Measurements from ENCODE around the gene POLD3.

Gene POLD3

DNA sequence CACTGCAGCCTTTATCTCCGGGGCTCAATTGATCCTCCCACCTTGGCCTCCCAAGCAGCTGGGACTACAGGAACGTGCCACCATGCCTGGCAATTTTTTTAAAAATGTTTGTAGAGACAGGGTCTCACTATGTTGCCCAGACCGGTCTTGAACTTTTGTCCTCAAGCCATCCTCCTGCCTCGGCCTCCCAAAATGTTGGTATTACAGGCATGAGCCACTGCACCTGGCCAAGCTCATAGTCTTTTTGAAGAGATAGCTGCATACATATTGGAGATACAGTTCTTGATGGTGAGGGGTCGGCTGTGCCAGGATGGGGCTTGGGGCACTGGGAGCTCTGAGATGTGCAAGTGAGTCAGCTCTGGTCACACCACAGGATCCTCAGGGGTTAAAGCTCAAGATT lies 85.7 kb downstream of the POLD3 start:
- TF ChIP-seq CTCF (IDR thresholded peaks at IDR 0.05; ENCODE audit: insufficient read depth, missing control alignments), result no peak
- DNase-seq (ENCODE audit: insufficient read length, low spot score), result no peak
- no peak for FAIRE-seq

- no peak for DNase-seq (ENCODE audit: insufficient read length, low spot score)
- TF ChIP-seq CTCF (IDR thresholded peaks at IDR 0.05; ENCODE audit: insufficient read depth, missing control alignments), result no peak
These were observed 86.5 kb downstream of the POLD3 start for GRCh38 chr11:74678591-74679512.

DNA sequence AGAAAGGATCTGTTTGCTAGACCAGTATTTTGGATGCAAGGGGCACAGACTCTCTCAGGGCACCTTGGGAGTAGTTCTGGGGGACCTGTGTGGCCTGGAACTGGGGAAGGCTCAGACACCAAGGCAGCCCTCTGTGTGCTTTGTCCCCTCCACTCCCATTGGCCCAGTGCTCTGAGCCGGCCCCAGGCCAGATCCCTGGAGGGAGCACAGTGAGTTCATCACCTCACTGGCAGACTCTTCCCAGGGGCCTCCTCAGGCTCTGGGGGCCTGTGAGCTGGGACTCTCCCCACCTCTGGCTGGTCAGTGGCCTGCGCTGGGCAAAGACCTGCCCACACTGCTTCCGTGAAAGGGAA lies 87.1 kb downstream of the POLD3 start:
- no peak for DNase-seq (ENCODE audit: insufficient read length, low spot score)
- FAIRE-seq, result no peak
- no peak for TF ChIP-seq CTCF (IDR thresholded peaks at IDR 0.05; ENCODE audit: insufficient read depth, missing control alignments)

More at GRCh38 chr11:74678591-74679512, 86.5 kb downstream of the POLD3 start:
- no peak for FAIRE-seq

DNA sequence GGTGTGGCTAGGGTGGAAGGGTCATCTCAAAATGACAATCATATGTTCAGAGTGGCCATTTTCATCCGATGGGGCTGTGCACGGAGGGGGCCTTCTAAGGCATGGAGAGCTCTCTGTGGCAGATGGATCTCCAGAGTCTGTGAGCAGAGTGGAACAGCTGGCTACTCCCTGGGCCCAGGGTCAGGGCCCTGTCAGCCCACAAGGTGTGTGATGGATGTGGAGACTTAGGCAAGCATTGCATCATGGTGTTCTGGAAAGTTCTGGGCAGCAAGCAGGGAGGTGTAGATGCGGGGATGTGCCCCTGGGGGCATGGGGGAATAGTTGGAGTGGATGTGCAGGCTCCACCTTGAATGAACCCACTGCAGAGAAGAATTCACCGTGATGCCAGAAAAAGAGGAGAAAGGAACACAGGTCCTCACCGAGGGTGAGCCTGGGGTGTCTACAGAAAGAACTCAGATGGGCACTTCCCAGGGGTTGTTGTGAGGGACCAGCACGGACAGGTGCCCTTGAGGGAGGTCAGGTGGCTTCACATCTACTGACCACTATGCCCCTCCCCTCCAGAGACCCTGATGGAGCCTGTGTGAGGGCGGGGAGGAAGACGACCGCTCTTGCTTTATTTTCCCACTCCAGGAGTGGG lies 87.8 kb downstream of the POLD3 start:
- no peak for TF ChIP-seq CTCF (IDR thresholded peaks at IDR 0.05; ENCODE audit: insufficient read depth, missing control alignments)
- FAIRE-seq, result no peak
- DNase-seq (ENCODE audit: insufficient read length, low spot score), result no peak

DNA sequence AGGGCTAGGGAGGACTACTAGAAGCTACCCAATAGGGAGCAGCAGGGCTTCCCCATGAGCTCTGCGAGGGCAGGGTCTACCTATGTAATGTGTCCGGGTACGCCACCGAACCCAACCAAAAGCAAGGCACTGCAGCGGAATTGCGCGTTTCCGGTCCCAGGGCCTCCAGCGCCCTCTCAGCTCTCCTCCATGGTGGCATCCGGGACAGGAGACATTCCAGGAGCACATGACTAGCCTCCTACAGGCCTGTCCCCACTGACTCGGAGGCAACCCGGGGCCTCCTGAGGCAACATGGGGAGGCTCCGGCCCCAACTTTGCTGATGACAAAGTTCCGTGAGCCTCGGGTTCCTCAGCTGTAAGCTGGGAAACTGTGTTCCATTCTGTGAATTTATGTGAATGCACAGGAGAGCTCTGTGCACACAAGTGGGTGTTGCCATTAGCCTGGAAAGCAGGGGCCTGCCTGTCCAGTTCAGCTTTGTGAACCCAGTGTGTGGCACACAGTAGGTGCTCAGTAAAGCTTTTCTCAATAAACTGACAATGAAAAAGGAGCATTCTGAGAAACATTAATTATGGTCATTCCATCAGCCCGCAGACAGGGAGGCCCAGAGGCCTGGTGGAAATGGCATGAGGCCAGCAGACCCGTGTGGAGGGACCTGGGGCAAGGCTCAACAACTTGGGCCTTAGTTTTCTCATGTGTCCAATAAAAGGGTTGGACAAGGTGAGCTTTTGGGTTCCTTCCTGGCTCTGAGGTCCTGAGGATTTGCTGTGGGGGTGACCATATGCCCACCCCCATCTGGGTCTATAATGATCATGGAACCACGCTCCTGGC lies 88.5 kb downstream of the POLD3 start:
- no peak for TF ChIP-seq CTCF (IDR thresholded peaks at IDR 0.05; ENCODE audit: insufficient read depth, missing control alignments)
- no peak for FAIRE-seq
- DNase-seq (ENCODE audit: insufficient read length, low spot score), result no peak

GRCh38 chr11:74681686-74682651 lies 89.6 kb downstream of the POLD3 start:
- FAIRE-seq, result no peak

More at GRCh38 chr11:74681686-74682651, 89.6 kb downstream of the POLD3 start:
- no peak for DNase-seq (ENCODE audit: insufficient read length, low spot score)
- TF ChIP-seq CTCF (IDR thresholded peaks at IDR 0.05; ENCODE audit: insufficient read depth, missing control alignments), result no peak
